Subcutaneous abdominal adipose tissue (tissue), 5 donors: Measurements from ENCODE around the gene NFATC3.

Experiments
- H3K27ac ChIP-seq: one replicate; pipeline ENCODE4 v1.7.0; 2013; ENCODE audit warnings: low read depth, mild to moderate bottlenecking, inconsistent platforms, low read length, moderate library complexity
- H3K27me3 ChIP-seq, 5 donors: one replicate each; pipeline ENCODE4 v1.7.0; 2013; ENCODE audit warnings: low read length in 5 of 5, inconsistent platforms in 1 of 5; ENCODE audit not compliant: control insufficient read depth in 5 of 5, insufficient read depth in 4 of 5
- H3K36me3 ChIP-seq, 5 donors: one replicate each; pipeline ENCODE4 v1.7.0; 2013; ENCODE audit warnings: low read length in 5 of 5; ENCODE audit not compliant: control insufficient read depth in 5 of 5, insufficient read depth in 5 of 5
- H3K4me1 ChIP-seq, 5 donors: one replicate each; pipeline ENCODE4 v1.7.0; 2013; ENCODE audit warnings: low read length in 5 of 5, mild to moderate bottlenecking in 3 of 5, moderate library complexity in 1 of 5; ENCODE audit not compliant: control insufficient read depth in 5 of 5, insufficient read depth in 5 of 5
- H3K4me3 ChIP-seq, 5 donors: one replicate each; pipeline ENCODE4 v1.7.0; 2013; ENCODE audit warnings: low read length in 5 of 5, low read depth in 1 of 5
- H3K9ac ChIP-seq, 5 donors: one replicate each; pipeline ENCODE4 v1.7.0; 2013; ENCODE audit warnings: low read length in 5 of 5, mild to moderate bottlenecking in 4 of 5, moderate library complexity in 3 of 5
- H3K9me3 ChIP-seq, 5 donors: one replicate each; pipeline ENCODE4 v1.7.0; 2013; ENCODE audit warnings: low read length in 5 of 5; ENCODE audit not compliant: control insufficient read depth in 5 of 5
- donor health status: healthy.
- donor health status: healthy.
- donor health status: healthy.
- donor health status: healthy.
- donor health status: healthy.

Gene NFATC3

GRCh38 chr16:68273459-68273858 lies 188.3 kb downstream of the NFATC3 start:
- peak overlapping the region; percentile 51 for H3K27ac ChIP-seq
- no peaks in the 10 kb centered on the region for H3K27me3 ChIP-seq
- no peak overlapping the region for H3K9ac ChIP-seq
- H3K4me3 ChIP-seq, result no peak overlapping the region
- peaks cover 8 to 54% (median 20%) of the 10 kb centered on the region in 5 donors for H3K36me3 ChIP-seq
- H3K9me3 ChIP-seq, result no peaks in the 10 kb centered on the region
- H3K4me1 ChIP-seq, result peaks cover 2 to 69% (median 39%) of the 10 kb centered on the region in 5 donors

GRCh38 chr16:68273896-68274295 lies 188.7 kb downstream of the NFATC3 start:
- Histone ChIP-seq H3K36me3 (peaks cover 8 to 54% (median 20%) of the 10 kb centered on the region in 5 donors), H3K9me3 (no peaks in the 10 kb centered on the region), H3K27me3 (no peaks in the 10 kb centered on the region), H3K9ac (no peak overlapping the region), H3K4me3 (no peak overlapping the region), H3K4me1 (peaks cover 2 to 67% (median 39%) of the 10 kb centered on the region in 5 donors), H3K27ac (no peak overlapping the region)

GRCh38 chr16:68274441-68274840 lies 189.3 kb downstream of the NFATC3 start:
- peaks cover 2 to 67% (median 44%) of the 10 kb centered on the region in 5 donors for H3K4me1 ChIP-seq

GRCh38 chr16:68275611-68276191 lies 190.5 kb downstream of the NFATC3 start:
- Histone ChIP-seq H3K27me3 (no peaks in the 10 kb centered on the region), H3K36me3 (peaks cover 4 to 47% (median 20%) of the 10 kb centered on the region in 5 donors), H3K9me3 (no peaks in the 10 kb centered on the region), H3K9ac (peak overlapping the region in 2 of 5 donors; percentile 32 to 51), H3K4me1 (peaks cover 5 to 69% (median 49%) of the 10 kb centered on the region in 5 donors), H3K4me3 (no peak overlapping the region), H3K27ac (peak overlapping the region; percentile 60)

More at GRCh38 chr16:68274441-68274840, 189.3 kb downstream of the NFATC3 start:
- Histone ChIP-seq H3K9ac (no peak overlapping the region), H3K4me3 (no peak overlapping the region), H3K27ac (no peak overlapping the region), H3K36me3 (peaks cover 4 to 52% (median 20%) of the 10 kb centered on the region in 5 donors), H3K9me3 (no peaks in the 10 kb centered on the region), H3K27me3 (no peaks in the 10 kb centered on the region)

GRCh38 chr16:68276223-68276622 lies 191.1 kb downstream of the NFATC3 start:
- Histone ChIP-seq H3K4me1 (peaks cover 5 to 69% (median 50%) of the 10 kb centered on the region in 5 donors), H3K27me3 (no peaks in the 10 kb centered on the region), H3K9ac (no peak overlapping the region), H3K36me3 (peaks cover 4 to 46% (median 20%) of the 10 kb centered on the region in 5 donors), H3K9me3 (no peaks in the 10 kb centered on the region), H3K27ac (peak overlapping the region; percentile 60), H3K4me3 (no peak overlapping the region)
